Activated T-helper 17 cell treated with anti-CD3 and anti-CD28 coated beads, Interleukin-2, amount 50 U/mL, for 72 hours (primary cell): Measurements from ENCODE around the gene RANBP1. TPM values are rescaled to one million over a fixed set of nuclear protein-coding genes. Genes with fewer than 3 reads are reported as not detected.

ENCODE experiments used
- ATAC-seq: fragments of 150-1000 bp; cut with Tn5 transposase; replicated peaks from 2 replicates; pipeline ENCODE4 v1.10.0; 2021; ENCODE audit warnings: mild to moderate bottlenecking, moderate library complexity
- H3K27ac Mint-ChIP-seq: one replicate; pipeline ENCODE4 v1.8.0; 2022; ENCODE audit warnings: mixed read lengths
- H3K27me3 Mint-ChIP-seq: one replicate; pipeline ENCODE4 v1.8.0; 2022; ENCODE audit warnings: mixed read lengths
- H3K36me3 Mint-ChIP-seq: one replicate; pipeline ENCODE4 v1.8.0; 2022; ENCODE audit warnings: low read depth, mild to moderate bottlenecking, mixed read lengths
- H3K4me1 Mint-ChIP-seq: one replicate; pipeline ENCODE4 v1.8.0; 2022; ENCODE audit warnings: mixed read lengths
- H3K4me3 Mint-ChIP-seq: one replicate; pipeline ENCODE4 v1.8.0; 2022; ENCODE audit warnings: mild to moderate bottlenecking, mixed read lengths
- H3K9me3 Mint-ChIP-seq: one replicate; pipeline ENCODE4 v1.8.0; 2022; ENCODE audit warnings: mixed read lengths
- total RNA-seq, 2 donors: library from RNA; stranded (reverse); gene quantifications; one replicate each; pipeline ENCODE4 v1.2.3, GENCODE V29; 2022

RANBP1 gene
- total RNA-seq, 2 donors from 2014 or later, result 187 to 421 TPM

DNA sequence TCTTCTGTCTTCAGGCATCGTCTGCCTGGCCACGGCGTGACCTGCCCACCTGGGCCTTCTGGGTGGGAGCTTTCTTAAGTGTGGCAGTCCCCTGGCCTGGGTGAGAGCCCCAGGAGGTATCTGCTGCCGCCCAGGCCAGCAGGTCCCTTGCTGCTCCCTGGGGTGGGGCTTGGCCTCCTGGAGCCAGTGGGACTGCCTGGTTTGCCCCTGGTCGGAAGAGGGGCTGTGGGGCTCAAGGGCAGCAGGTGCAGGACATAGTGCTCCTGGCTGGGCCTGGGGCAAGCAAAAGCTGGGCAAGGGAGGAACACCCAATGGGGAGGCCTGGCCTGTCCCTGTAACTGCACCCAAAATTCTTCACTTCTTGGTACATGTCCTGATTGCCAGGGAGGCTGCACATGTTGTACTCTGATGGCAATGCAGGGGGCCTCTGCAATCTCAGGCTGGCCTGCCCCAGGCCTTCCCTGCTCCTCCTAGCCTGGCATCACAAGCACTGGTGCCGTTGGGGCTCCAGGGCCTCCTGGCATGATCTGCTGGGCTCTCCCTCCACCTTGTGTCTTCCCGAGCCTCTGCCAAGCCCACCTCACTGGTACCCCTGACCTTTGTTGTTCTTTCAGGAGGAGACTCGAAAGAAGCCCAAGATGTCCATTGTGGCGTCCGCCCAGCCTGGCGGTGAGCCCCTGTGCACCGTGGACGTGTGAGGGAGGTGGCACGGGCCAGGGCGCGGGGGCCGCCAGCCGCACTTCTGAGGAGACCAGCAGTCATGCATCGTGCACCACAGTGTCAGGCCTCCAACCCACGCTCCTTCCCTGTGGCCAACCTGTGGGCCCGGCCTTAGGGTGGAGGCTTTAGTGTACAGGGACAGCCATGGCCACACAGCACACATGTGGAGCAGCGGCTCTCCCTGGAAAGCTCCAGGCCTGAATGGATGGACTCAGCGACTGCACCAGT is 6.2 kb upstream of the RANBP1 start:
- no peak for ATAC-seq
- no peaks in the 10 kb centered on the region for H3K27me3 Mint-ChIP-seq
- no peak overlapping the region for H3K27ac Mint-ChIP-seq
- H3K36me3 Mint-ChIP-seq, result peaks cover 79% of the 10 kb centered on the region
- H3K9me3 Mint-ChIP-seq, result no peaks in the 10 kb centered on the region
- no peak overlapping the region for H3K4me3 Mint-ChIP-seq
- H3K4me1 Mint-ChIP-seq, result peaks cover 5% of the 10 kb centered on the region

DNA sequence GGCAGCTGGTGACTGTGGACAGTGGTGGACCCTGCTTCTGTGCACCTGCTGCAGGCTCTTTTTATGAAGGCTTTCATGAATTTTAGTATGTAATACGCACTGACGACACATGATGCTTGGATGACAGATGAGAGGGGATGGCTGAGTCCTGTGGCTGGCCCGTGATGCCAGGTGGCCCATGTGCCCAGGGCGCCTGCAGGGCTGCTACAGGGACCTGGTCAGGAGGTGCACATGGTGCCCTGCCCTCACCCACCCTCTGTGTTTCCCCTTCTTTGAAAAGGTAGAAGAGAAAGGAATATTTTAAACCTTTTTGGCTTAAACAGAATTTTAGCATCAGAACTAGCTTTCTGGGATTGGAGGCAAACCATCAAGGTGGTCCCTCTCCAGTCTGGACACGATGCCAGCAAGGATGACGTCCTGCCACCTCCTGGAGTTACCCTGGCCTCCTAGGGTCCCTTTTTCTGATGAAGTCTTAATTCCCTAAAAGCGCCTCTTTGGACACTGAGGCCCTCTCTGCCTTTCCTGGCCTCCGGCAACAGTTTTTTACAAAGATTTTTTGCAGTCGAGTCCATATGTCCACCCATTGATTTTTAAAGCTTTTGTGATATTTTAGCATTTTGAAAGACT is 5.4 kb upstream of the RANBP1 start:
- Mint-ChIP-seq H3K4me3 (no peak overlapping the region), H3K27ac (no peak overlapping the region), H3K27me3 (no peaks in the 10 kb centered on the region), H3K9me3 (no peaks in the 10 kb centered on the region), H3K4me1 (peaks cover 10% of the 10 kb centered on the region), H3K36me3 (peaks cover 79% of the 10 kb centered on the region)
- ATAC-seq, result no peak

DNA sequence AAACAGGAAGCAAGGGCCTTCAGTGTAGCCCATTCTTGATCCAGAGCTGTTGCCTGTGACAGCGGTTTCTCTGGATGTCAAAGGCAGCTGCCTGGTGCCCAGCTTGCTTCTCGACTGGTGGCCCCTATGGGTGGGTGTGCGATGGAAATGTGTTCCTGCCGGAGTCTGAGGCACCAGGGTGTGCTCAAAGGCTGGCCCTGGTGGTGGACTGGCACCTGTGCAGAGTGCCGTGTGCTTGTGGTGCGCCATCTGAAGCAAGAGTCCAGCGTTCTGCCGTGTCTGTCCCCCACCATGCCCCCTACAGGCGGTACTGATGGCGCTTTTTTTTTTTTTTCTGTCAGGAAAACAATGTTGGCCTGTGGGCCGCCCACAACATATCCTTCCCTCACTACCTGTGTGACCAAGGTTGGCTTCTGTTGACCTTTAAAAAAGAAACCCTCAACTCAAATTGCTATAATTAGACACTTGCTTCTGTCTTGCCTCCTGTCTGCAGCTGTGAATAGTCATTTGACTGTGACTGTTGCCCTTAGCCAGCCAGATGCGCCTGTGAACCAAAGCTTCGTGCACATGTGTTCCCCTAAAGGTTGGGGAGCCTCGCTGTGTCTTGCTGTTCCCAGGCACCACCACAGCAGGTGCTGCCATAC is 4.7 kb upstream of the RANBP1 start:
- Mint-ChIP-seq H3K9me3 (no peaks in the 10 kb centered on the region), H3K4me1 (peaks cover 10% of the 10 kb centered on the region), H3K27ac (peak overlapping the region; percentile 52), H3K27me3 (no peaks in the 10 kb centered on the region), H3K4me3 (no peak overlapping the region), H3K36me3 (peaks cover 76% of the 10 kb centered on the region)
- peak; percentile 64 for ATAC-seq

DNA sequence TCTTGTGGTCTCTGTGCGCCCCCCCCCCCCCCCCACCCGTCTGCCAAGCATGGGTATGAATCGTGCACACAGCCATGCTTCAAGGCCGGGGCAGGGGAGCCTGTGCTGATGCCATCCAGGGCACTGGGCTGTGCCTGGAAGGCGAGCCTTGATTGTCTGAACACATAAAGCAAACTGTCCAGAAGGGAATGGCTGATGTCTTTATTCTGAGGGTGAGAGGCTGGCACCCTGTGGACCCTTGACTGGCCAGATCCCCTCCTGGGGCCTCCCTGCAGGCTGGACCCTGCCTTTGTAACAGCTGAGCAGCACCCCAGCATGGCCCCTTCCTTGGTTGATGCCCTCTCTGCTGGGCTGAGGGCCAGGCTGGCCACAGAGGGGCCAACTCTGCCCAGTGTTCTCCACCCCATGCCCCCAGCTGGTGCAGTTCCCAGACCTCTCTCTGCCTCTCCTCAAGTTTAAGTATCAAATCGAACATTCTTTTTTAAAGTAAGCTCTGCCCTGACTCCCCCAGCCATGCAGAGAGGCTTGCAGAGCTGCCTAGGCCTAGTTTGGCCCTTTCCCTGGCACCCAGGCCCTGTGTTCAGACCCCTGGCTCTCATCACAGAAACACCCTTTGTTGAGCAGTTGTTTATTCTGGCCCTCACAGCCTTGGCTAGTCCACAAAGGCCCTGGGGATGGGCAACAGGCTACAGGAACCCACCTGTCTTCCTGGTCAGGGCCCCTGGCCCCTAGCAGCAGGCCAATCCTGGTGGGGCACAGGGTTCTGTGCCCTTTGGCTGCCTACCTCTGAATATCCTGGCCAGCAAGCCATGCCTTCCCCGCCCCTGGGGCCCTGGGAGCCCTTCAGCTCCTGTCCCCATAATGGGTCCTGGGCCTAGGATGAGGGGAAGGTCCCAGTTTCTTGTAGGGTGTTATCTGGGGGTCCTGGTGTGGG is 3.9 kb upstream of the RANBP1 start:
- peak overlapping the region; percentile 52 for H3K4me3 Mint-ChIP-seq
- ATAC-seq, result peak; percentile 5
- peaks cover 10% of the 10 kb centered on the region for H3K4me1 Mint-ChIP-seq
- H3K9me3 Mint-ChIP-seq, result no peaks in the 10 kb centered on the region
- H3K27ac Mint-ChIP-seq, result peak overlapping the region; percentile 89
- peaks cover 79% of the 10 kb centered on the region for H3K36me3 Mint-ChIP-seq
- no peaks in the 10 kb centered on the region for H3K27me3 Mint-ChIP-seq

DNA sequence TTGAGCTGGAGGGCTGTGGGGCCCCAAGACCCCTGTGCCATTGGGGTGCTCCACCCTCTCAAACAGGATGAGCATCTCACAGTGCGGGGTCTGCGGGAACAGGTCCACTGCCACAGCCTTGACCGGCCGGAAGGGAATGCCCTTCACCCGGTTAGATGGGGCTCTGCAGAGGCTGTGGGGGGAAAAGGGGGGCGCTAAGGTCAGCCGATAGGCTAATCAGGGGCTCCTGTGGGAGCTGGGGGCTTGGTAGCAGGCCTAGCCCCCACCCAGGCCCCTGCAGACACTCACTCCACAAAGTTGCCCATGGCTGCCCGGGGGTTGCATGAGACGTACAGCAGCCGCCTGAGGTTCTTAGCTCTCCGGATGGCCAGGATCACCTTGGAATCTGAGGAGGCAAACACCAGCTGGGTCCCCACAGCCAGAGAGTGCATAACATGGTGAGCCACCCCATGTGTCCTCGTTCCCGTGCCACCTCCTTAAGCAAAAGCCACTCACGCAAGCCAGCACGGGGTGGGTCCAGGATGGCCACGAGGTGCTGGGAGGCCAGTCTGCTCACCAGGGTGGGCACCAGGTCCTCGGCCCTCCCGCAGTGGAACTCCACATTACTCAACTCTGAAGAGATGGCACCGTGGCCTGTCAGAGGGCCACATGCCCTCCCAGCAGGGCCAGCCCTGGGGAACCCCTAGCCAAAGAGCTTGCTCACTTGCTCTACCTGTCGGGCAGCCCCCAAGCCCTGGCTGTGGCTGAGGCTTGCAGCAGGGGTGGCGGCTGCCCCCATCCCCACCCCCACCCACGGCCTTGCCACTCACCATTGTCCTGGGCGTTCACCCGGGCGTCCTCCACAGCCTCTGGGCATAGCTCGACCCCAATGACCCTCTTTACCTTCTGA is 3.0 kb upstream of the RANBP1 start:
- no peak overlapping the region for H3K27ac Mint-ChIP-seq
- ATAC-seq, result no peak
- H3K9me3 Mint-ChIP-seq, result no peaks in the 10 kb centered on the region
- H3K4me3 Mint-ChIP-seq, result no peak overlapping the region
- H3K27me3 Mint-ChIP-seq, result no peaks in the 10 kb centered on the region
- peaks cover 10% of the 10 kb centered on the region for H3K4me1 Mint-ChIP-seq
- peaks cover 77% of the 10 kb centered on the region for H3K36me3 Mint-ChIP-seq

DNA sequence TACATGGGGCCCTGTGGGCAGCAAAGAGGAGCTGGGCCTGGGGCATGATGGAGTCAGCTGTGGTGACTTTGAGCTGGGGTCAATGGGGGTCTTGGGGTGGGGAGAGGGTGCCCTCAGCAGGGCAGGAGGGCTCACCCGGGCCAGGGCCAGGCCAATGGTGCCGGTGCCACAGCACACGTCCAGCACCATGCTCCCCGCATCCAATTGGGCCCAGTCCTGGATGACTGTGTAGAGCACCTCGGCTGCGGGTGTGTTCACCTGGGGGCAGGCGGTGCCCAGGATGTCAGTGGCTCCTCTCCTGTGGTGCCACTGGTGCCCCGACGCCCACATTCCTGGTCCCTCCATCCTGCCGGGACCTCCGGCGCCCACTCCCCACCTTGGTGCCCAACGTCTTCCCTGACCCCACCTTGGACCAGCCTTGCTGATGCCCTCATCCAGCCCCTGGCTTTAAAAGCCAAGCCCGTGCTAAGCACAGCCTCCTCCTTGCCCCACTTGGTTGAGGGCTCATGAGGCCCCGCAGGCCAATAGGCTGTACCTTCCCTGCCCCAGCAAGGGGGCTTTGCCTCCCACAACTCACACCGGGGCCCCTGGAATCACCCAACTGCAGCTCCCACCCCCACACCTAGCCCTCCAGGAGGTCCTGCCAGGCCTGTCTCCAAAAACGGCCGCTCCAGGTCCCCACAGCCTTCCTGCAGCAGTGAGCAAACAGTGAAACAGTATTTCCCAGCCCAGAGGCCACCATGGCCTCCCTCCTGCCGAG is 2.2 kb upstream of the RANBP1 start:
- peaks cover 11% of the 10 kb centered on the region for H3K4me1 Mint-ChIP-seq
- no peak for ATAC-seq
- H3K27ac Mint-ChIP-seq, result peak overlapping the region; percentile 85
- no peaks in the 10 kb centered on the region for H3K27me3 Mint-ChIP-seq
- H3K9me3 Mint-ChIP-seq, result no peaks in the 10 kb centered on the region
- H3K36me3 Mint-ChIP-seq, result peaks cover 79% of the 10 kb centered on the region
- H3K4me3 Mint-ChIP-seq, result no peak overlapping the region

DNA sequence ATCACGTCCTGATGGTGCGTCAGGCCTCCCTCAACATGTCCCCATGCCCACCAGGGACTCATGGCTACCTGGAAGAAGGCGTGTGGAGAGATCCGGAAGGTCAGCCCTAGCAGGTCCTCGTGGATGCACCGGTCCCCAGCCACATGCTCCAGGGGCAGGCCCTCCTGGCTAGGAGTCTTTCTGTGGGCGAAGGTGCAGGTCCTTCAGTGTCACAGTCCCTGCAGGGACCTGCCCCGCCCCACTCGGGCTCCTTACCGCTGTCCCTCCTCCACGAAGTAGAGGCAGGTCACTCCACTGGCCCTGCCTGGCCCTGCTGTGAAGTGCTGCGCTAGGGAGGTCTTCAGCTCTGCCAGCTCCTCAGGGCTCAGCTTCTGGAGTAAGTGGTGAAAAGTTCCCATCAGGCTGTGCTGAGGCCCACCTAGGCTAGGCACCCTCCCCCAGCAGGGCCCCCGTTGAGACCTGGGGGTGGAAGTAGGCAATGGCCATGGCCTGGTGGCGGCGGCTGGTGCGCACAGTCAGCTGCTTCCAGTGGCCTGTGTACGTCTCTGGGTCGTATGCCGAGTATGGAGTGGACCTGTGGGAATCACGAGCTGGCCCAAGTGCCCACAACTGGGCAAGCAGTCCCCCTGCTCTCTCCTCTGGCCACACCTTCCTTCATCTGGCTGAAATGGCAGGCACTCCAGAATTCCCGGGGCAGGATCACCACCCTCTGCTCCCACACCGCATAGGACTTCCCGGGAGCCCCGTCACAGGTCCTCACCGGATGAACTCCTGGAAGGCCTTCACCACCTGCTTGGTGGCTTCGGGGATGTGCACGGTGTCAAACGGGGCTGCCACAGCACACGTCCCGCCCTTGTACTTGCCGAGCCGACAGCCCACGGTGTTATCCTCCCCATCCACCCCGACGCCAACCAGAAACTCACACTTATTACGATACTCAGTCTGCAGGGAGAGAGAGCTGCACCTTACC is 1.1 kb upstream of the RANBP1 start:
- H3K27ac Mint-ChIP-seq, result peak overlapping the region; percentile 85
- peaks cover 80% of the 10 kb centered on the region for H3K36me3 Mint-ChIP-seq
- no peak for ATAC-seq
- H3K9me3 Mint-ChIP-seq, result no peaks in the 10 kb centered on the region
- no peaks in the 10 kb centered on the region for H3K27me3 Mint-ChIP-seq
- peak overlapping the region; percentile 86 for H3K4me3 Mint-ChIP-seq
- peaks cover 14% of the 10 kb centered on the region for H3K4me1 Mint-ChIP-seq

DNA sequence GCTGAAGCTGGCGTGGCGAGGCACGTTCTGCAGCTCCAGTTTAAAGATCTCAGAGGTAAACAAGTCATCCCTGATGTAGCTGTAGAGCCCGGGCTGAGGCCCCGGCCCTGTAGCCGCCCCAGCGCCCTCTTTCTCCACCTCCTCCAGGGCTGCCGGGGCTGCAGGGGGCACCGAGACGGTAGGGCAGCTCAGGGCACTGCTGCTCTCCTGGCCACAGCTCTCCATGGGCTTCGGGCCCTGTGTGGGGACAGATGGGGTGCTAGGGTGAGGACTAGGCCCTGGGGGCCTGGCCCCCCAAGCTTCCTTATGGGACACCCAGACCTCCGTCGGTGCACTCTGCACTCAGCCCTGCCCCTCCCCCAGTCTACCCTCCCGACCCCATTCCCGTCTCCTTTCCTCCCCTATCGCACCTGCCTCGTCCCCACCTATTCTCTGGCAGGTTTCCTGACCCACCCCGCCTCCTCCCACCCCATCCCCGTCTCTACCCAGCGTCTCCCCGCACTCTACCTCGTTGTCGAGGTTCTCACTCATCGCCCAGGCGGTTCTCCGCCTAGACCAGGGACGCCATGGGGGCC is 559 bp downstream of the RANBP1 start:
- peak overlapping the region; percentile 90 for H3K27ac Mint-ChIP-seq
- peaks cover 14% of the 10 kb centered on the region for H3K4me1 Mint-ChIP-seq
- no peaks in the 10 kb centered on the region for H3K27me3 Mint-ChIP-seq
- H3K4me3 Mint-ChIP-seq, result peak overlapping the region; percentile 86
- no peak for ATAC-seq
- H3K36me3 Mint-ChIP-seq, result peaks cover 80% of the 10 kb centered on the region
- no peaks in the 10 kb centered on the region for H3K9me3 Mint-ChIP-seq

DNA sequence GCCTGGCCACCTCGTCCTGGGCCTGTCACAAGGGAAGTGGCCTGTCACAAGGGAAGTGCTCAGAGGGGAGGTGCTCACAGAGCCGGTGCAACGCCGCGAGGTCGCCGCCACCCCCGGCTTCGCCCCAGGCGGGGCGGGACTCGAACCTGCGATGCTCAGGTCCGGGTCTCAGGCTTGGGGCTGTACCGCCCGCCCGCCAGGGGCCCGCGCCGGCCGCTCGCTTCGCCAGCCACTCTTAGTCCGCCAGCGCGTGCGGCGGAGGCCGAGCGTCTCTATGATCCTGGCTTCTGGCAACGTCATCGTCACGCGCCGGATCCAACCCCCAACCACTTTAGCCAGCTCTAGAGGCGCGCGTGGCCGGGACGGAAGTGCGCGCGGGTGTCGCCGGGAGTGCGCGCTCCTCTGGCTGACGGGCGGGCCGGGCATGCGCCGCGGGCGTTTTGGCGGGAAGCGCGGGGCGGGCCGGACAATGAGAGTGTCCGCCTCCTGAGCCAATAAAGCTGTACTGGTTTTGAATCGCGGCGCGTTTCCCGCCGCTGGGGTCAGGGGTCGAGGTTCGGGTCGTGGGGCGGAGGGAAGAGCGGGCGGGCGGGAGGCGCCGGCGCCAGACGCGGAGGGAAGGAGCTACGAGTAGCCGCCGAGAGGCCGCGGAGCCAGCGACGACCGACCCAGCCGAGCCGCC is 1.2 kb downstream of the RANBP1 start, which contains the start of gene TRMT2A:
Gene TRMT2A (minus strand): TSS at position 276 of the 682 bp plus-strand sequence. CDS start 320 bp downstream, outside the sequence.
- H3K4me1 Mint-ChIP-seq, result peaks cover 11% of the 10 kb centered on the region
- H3K4me3 Mint-ChIP-seq, result peak within 1 kb of the TSS; percentile 86
- no peaks in the 10 kb centered on the region for H3K27me3 Mint-ChIP-seq
- peak; percentile 90 for ATAC-seq
- H3K36me3 Mint-ChIP-seq, result peaks cover 80% of the 10 kb centered on the region
- peak within 1 kb of the TSS; percentile 90 for H3K27ac Mint-ChIP-seq
- H3K9me3 Mint-ChIP-seq, result no peaks in the 10 kb centered on the region

DNA sequence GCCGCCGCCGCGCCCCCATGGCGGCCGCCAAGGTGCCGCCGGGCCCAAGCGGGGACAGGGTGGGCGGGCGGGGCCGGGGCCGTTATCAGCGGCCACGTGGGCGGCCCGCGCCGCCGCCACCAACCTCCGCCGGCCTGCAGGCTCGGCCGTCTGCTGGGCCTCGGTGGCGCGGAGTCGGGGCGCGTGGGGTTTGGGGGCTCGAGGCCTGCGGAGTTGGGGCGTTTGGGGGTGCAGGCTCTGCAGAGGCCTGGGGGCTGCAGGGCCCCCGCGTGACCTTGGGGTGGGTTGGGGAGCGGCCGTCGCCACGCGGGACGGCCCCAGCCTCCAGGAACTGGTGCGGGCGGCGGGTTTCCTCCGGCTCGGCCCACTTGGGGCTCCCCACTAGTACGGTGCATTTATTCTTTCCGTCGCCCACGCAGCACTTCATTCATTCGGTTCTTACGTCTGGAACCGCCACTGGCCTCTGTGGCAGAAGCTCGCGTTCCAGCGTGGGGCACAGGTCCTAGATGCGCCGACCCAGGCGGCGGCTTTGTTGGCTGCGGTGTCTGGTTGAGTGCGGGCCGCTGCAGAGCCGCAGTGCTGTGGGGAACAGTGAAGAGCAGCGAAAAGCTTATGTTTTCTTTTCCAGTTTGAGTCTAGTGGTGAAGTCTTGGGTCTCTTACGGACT is 1.9 kb downstream of the RANBP1 start:
- peak overlapping the region; percentile 90 for H3K27ac Mint-ChIP-seq

More for the DNA sequence above, 1.9 kb downstream of the RANBP1 start:
- Mint-ChIP-seq H3K27me3 (no peaks in the 10 kb centered on the region), H3K4me3 (peak overlapping the region; percentile 86), H3K9me3 (no peaks in the 10 kb centered on the region), H3K36me3 (peaks cover 83% of the 10 kb centered on the region), H3K4me1 (peaks cover 9% of the 10 kb centered on the region)
- peak; percentile 53 for ATAC-seq
